Ishikawa (cell line): Measurements from ENCODE around the gene LRRC63.

ENCODE experiments used
- CEBPB ChIP-seq: IDR thresholded peaks from 2 replicates; pipeline ENCODE4 v1.6.1; 2012
- CREB1 ChIP-seq: IDR thresholded peaks from 2 replicates; pipeline ENCODE4 v1.6.1; 2012; ENCODE audit warnings: low read depth
- EGR1 ChIP-seq: IDR thresholded peaks from 2 replicates; pipeline ENCODE4 v1.6.1; 2012
- EP300 ChIP-seq: IDR thresholded peaks from 2 replicates; pipeline ENCODE4 v1.6.1; 2012; ENCODE audit warnings: borderline replicate concordance
- FOXM1 ChIP-seq: IDR thresholded peaks from 2 replicates; pipeline ENCODE4 v1.6.1; 2012; ENCODE audit warnings: low read depth, borderline replicate concordance
- NFIC ChIP-seq: IDR thresholded peaks from 2 replicates; pipeline ENCODE4 v1.6.1; 2012
- RAD21 ChIP-seq: IDR thresholded peaks from 2 replicates; pipeline ENCODE4 v1.6.1; 2012; ENCODE audit warnings: low read depth
- TAF1 ChIP-seq: IDR thresholded peaks from 2 replicates; pipeline ENCODE4 v1.6.1; 2012; ENCODE audit warnings: low read depth, mild to moderate bottlenecking
- TCF12 ChIP-seq: IDR thresholded peaks from 2 replicates; pipeline ENCODE4 v1.6.1; 2012; ENCODE audit warnings: low read depth
- TEAD4 ChIP-seq: IDR thresholded peaks from 2 replicates; pipeline ENCODE4 v1.6.1; 2012
- YY1 ChIP-seq: IDR thresholded peaks from 2 replicates; pipeline ENCODE4 v1.6.1; 2012; ENCODE audit warnings: low read depth
- TF ChIP-seq, protein P1 (sequence below): IDR thresholded peaks from 2 replicates; pipeline ENCODE4 v1.6.1; 2012
- TF ChIP-seq, protein P2 (sequence below): IDR thresholded peaks from 2 replicates; pipeline ENCODE4 v1.6.1; 2012
- TF ChIP-seq, protein P3 (sequence below): IDR thresholded peaks from 2 replicates; pipeline ENCODE4 v1.6.1; 2012; ENCODE audit warnings: low read depth, mild to moderate bottlenecking

DNA sequence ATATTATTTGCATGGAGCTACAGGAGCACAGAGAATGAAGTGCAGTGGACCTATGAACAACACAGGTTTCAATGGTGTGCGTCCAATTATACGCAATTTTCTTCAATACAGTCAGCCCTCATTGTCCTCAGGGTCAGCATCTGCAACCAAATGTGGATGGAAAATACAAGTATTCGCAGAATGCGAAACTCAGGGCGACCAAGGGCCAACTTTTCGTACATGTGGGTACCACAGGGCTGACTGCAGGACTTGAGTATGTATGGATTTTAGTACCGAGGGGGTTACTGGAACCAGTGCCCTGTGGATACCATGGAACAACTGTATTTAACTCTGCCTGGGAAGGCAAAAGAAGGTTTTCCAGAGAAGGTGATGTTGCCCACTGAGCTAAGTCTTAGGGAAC is 40.0 kb upstream of the LRRC63 start:
- TF ChIP-seq EP300 (no peak), CEBPB (no peak), FOXM1 (no peak), EGR1 (no peak), NFIC (no peak), TAF1 (no peak), YY1 (no peak), RAD21 (no peak), CREB1 (no peak), TEAD4 (no peak), TCF12 (no peak)
- TF ChIP-seq, protein P1, sequence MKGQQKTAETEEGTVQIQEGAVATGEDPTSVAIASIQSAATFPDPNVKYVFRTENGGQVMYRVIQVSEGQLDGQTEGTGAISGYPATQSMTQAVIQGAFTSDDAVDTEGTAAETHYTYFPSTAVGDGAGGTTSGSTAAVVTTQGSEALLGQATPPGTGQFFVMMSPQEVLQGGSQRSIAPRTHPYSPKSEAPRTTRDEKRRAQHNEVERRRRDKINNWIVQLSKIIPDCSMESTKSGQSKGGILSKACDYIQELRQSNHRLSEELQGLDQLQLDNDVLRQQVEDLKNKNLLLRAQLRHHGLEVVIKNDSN = no peak
- TF ChIP-seq, protein P2, sequence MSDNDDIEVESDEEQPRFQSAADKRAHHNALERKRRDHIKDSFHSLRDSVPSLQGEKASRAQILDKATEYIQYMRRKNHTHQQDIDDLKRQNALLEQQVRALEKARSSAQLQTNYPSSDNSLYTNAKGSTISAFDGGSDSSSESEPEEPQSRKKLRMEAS = no peak
- TF ChIP-seq, protein P3, sequence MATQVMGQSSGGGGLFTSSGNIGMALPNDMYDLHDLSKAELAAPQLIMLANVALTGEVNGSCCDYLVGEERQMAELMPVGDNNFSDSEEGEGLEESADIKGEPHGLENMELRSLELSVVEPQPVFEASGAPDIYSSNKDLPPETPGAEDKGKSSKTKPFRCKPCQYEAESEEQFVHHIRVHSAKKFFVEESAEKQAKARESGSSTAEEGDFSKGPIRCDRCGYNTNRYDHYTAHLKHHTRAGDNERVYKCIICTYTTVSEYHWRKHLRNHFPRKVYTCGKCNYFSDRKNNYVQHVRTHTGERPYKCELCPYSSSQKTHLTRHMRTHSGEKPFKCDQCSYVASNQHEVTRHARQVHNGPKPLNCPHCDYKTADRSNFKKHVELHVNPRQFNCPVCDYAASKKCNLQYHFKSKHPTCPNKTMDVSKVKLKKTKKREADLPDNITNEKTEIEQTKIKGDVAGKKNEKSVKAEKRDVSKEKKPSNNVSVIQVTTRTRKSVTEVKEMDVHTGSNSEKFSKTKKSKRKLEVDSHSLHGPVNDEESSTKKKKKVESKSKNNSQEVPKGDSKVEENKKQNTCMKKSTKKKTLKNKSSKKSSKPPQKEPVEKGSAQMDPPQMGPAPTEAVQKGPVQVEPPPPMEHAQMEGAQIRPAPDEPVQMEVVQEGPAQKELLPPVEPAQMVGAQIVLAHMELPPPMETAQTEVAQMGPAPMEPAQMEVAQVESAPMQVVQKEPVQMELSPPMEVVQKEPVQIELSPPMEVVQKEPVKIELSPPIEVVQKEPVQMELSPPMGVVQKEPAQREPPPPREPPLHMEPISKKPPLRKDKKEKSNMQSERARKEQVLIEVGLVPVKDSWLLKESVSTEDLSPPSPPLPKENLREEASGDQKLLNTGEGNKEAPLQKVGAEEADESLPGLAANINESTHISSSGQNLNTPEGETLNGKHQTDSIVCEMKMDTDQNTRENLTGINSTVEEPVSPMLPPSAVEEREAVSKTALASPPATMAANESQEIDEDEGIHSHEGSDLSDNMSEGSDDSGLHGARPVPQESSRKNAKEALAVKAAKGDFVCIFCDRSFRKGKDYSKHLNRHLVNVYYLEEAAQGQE = no peak
